H1 (cell line): ENCODE data around the gene FOXN1.

Experiments
- BRCA1 ChIP-seq: IDR thresholded peaks from 2 replicates; pipeline ENCODE4 v1.6.1; 2012; ENCODE audit warnings: low read depth, low read length, improper control_type of control experiment
- CEBPB ChIP-seq: IDR thresholded peaks from 2 replicates; pipeline ENCODE4 v1.6.1; 2012; ENCODE audit warnings: low read depth, low read length
- CHD2 ChIP-seq: IDR thresholded peaks from 2 replicates; pipeline ENCODE4 v1.6.1; 2012; ENCODE audit warnings: low read length, improper control_type of control experiment
- EGR1 ChIP-seq: IDR thresholded peaks from 2 replicates; pipeline ENCODE4 v1.6.1; 2011; ENCODE audit warnings: low read depth, low read length, borderline replicate concordance
- EP300 ChIP-seq, 2 experiments: IDR thresholded peaks; 1 replicate in 1 of 2; 2 replicates in 1 of 2; pipeline ENCODE4 v1.6.1; 2011 to 2012; ENCODE audit warnings: low read depth in 2 of 2, low read length in 2 of 2, mild to moderate bottlenecking in 2 of 2, borderline replicate concordance in 1 of 2, inconsistent platforms in 1 of 2, moderate library complexity in 1 of 2
- EZH2 ChIP-seq: fragments of 200-600 bp; sonication (generic); IDR thresholded peaks from 2 replicates; pipeline ENCODE4 v1.7.1; 2012; ENCODE audit warnings: low read depth, mild to moderate bottlenecking, moderate library complexity, low read length, inconsistent platforms; ENCODE audit not compliant: severe bottlenecking
- POLR2A ChIP-seq, 2 experiments: IDR thresholded peaks; 1 replicate in 1 of 2; 2 replicates in 1 of 2; pipeline ENCODE4 v1.6.1; 2011; ENCODE audit warnings: low read depth in 2 of 2, low read length in 2 of 2, mild to moderate bottlenecking in 2 of 2; ENCODE audit errors: control extremely low read depth in 1 of 2
- RAD21 ChIP-seq, 2 experiments: IDR thresholded peaks in 1 of 2; conservative IDR thresholded peaks in 1 of 2; 2 replicates each; pipeline ENCODE4 v1.6.1; 2011; ENCODE audit warnings: low read depth in 2 of 2, low read length in 2 of 2, improper control_type of control experiment in 1 of 2, inconsistent platforms in 1 of 2, mild to moderate bottlenecking in 1 of 2, moderate library complexity in 1 of 2
- TAF1 ChIP-seq: IDR thresholded peaks from 2 replicates; pipeline ENCODE4 v1.6.1; 2011; ENCODE audit warnings: mild to moderate bottlenecking, low read depth, low read length
- TBP ChIP-seq: IDR thresholded peaks from 2 replicates; pipeline ENCODE4 v1.6.1; 2011; ENCODE audit warnings: low read depth, low read length, improper control_type of control experiment
- TCF12 ChIP-seq: IDR thresholded peaks from 2 replicates; pipeline ENCODE4 v1.6.1; 2011; ENCODE audit warnings: low read depth, mild to moderate bottlenecking, low read length
- TF ChIP-seq, protein P1 (sequence below), 3 experiments: IDR thresholded peaks; 1 replicate in 2 of 3; 2 replicates in 1 of 3; pipeline versions ENCODE4 v1.5.1 to v1.6.1; 2011; ENCODE audit warnings: low read length in 3 of 3, mild to moderate bottlenecking in 3 of 3, inconsistent platforms in 2 of 3, low read depth in 1 of 3, moderate library complexity in 1 of 3; ENCODE audit not compliant: insufficient read depth in 1 of 3; ENCODE audit errors: control extremely low read depth in 1 of 3

DNA sequence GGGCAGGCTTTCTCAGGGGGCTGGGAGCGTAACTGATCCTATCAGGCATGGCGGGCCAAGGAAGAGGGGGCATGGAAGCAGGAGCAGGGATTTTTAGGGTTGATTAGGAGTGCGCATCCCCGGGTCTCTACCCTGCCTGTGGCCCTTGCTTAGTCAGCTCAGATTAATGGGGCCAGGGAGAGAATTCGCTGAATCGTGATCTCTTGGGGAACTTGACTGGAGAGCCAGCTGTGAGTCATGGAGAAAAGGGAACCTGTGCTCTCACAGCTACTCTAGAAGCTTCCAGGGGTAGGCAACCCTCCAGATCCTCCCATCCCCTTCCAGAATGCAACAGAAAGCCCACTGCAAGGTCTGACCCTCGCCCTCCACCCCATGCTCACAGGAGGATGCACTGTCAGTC lies 3.6 kb downstream of the FOXN1 start:
- TF ChIP-seq POLR2A (IDR thresholded peaks at IDR 0.05; ENCODE audit: control extremely low read depth in 1 of 2, low read depth in 2 of 2, low read length in 2 of 2) (no peak), TCF12 (no peak), EZH2 (no peak), EP300 (IDR thresholded peaks at IDR 0.05; ENCODE audit: borderline replicate concordance in 1 of 2, low read depth in 2 of 2, low read length in 2 of 2) (no peak), TBP (no peak), CEBPB (no peak), RAD21 (IDR thresholded peaks at IDR 0.05 in 1 of 2, conservative IDR thresholded peaks at IDR 0.05 in 1 of 2; ENCODE audit: low read depth in 2 of 2, low read length in 2 of 2) (no peak), BRCA1 (no peak), CHD2 (no peak), TAF1 (no peak), EGR1 (no peak)
- TF ChIP-seq, protein P1, sequence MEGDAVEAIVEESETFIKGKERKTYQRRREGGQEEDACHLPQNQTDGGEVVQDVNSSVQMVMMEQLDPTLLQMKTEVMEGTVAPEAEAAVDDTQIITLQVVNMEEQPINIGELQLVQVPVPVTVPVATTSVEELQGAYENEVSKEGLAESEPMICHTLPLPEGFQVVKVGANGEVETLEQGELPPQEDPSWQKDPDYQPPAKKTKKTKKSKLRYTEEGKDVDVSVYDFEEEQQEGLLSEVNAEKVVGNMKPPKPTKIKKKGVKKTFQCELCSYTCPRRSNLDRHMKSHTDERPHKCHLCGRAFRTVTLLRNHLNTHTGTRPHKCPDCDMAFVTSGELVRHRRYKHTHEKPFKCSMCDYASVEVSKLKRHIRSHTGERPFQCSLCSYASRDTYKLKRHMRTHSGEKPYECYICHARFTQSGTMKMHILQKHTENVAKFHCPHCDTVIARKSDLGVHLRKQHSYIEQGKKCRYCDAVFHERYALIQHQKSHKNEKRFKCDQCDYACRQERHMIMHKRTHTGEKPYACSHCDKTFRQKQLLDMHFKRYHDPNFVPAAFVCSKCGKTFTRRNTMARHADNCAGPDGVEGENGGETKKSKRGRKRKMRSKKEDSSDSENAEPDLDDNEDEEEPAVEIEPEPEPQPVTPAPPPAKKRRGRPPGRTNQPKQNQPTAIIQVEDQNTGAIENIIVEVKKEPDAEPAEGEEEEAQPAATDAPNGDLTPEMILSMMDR (IDR thresholded peaks at IDR 0.05; ENCODE audit: control extremely low read depth in 1 of 3, insufficient read depth in 1 of 3, low read depth in 1 of 3, low read length in 3 of 3), result no peak
